HepG2 (cell line): ENCODE data around the gene CACHD1. TPM values are rescaled to one million over a fixed set of nuclear protein-coding genes. Genes with fewer than 3 reads are reported as not detected.

Experiments
- ZNF331 ChIP-seq: sonication (generic); formaldehyde crosslinking; IDR thresholded peaks from 2 replicates; pipeline ENCODE4 v1.4.0; 2020; ENCODE audit warnings: missing genetic modification reagents
- polyA plus RNA-seq, 8 experiments: library from polyadenylated mRNA; depleted of rRNA in 3 of 8; stranded (reverse) in 7 of 8; unstranded in 1 of 8; fragments of >200 nt; fragmentation: Illumina TruSeq in 4 of 8; extraction: Trizol in 4 of 8; gene quantifications; 2 replicates each; pipeline versions ENCODE4 v1.2.1 to v1.2.3, GENCODE V29; 2011 to 2016; ENCODE audit warnings: low read depth in 4 of 8, missing spikeins in 1 of 8, mixed read lengths in 1 of 8; ENCODE audit not compliant: insufficient read depth in 1 of 8
- total RNA-seq, 5 experiments: library from RNA; depleted of rRNA; stranded (reverse); fragments of >200 nt; fragmentation: Illumina TruSeq; extraction: Trizol; gene quantifications; 2 replicates each; pipeline ENCODE4 v1.2.3, GENCODE V29; 2016; ENCODE audit warnings: low read depth in 1 of 5
- TF ChIP-seq, protein P1 (sequence below), 2 experiments: fragments of 450-650 bp in 1 of 2; sonication (generic) in 1 of 2; formaldehyde crosslinking in 1 of 2; IDR thresholded peaks; 2 replicates each; pipeline versions ENCODE4 v1.6.1 to v1.8.0; 2016 to 2022; ENCODE audit warnings: antibody characterized with exemption in 1 of 2, mild to moderate bottlenecking in 1 of 2, missing genetic modification reagents in 1 of 2
- TF ChIP-seq, protein P2 (sequence below): sonication (generic); formaldehyde crosslinking; IDR thresholded peaks from 2 replicates; pipeline ENCODE4 v1.4.0; 2020; ENCODE audit warnings: missing genetic modification reagents, borderline replicate concordance

The CACHD1 gene
- total and polyA plus RNA-seq, 2 of the 13 experiments (the other 11 are each of a cell fraction or from before 2014, with no cell fraction given) = 0.11 TPM; not detected in 1

DNA sequence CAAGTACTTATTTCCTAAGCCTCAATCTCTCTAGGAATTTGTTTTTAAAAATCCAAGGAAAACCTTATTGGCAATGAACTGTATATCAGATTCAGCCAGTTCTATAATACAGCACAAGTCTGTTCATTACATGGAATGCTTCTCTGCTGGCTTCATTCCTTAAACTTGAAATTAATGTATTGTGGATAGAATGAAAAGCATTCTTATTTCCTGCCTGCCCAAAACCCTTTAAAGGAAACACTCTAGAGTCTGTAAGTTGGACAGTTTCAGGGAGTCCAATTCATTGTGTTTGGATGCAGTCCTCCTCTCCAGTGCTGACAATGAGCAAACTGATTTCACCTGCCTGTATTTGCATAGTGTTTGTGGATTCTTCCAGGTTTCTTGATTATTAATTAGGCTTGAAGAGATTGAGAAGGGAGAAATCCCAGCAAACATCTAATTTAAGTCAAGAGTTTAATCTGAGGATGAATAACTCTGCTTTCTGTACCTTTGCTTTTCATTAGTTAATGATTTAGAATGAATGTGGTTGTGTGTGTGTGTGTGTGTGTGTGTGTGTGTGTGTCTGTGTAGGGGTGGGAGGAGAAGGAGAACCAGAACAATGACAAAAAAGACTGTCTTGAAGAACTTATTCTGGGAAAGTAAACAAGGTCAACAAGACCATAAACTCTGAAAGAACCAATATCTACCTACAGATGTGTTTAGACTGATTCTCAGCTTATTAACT, 61.2 kb downstream of the CACHD1 start (continued):
- TF ChIP-seq, protein P1, sequence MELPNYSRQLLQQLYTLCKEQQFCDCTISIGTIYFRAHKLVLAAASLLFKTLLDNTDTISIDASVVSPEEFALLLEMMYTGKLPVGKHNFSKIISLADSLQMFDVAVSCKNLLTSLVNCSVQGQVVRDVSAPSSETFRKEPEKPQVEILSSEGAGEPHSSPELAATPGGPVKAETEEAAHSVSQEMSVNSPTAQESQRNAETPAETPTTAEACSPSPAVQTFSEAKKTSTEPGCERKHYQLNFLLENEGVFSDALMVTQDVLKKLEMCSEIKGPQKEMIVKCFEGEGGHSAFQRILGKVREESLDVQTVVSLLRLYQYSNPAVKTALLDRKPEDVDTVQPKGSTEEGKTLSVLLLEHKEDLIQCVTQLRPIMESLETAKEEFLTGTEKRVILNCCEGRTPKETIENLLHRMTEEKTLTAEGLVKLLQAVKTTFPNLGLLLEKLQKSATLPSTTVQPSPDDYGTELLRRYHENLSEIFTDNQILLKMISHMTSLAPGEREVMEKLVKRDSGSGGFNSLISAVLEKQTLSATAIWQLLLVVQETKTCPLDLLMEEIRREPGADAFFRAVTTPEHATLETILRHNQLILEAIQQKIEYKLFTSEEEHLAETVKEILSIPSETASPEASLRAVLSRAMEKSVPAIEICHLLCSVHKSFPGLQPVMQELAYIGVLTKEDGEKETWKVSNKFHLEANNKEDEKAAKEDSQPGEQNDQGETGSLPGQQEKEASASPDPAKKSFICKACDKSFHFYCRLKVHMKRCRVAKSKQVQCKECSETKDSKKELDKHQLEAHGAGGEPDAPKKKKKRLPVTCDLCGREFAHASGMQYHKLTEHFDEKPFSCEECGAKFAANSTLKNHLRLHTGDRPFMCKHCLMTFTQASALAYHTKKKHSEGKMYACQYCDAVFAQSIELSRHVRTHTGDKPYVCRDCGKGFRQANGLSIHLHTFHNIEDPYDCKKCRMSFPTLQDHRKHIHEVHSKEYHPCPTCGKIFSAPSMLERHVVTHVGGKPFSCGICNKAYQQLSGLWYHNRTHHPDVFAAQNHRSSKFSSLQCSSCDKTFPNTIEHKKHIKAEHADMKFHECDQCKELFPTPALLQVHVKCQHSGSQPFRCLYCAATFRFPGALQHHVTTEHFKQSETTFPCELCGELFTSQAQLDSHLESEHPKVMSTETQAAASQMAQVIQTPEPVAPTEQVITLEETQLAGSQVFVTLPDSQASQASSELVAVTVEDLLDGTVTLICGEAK (IDR thresholded peaks at IDR 0.05) = no peak
- TF ChIP-seq, protein P1 (CRISPR knock-in tag; IDR thresholded peaks at IDR 0.05) = no peak
- TF ChIP-seq, protein P2, sequence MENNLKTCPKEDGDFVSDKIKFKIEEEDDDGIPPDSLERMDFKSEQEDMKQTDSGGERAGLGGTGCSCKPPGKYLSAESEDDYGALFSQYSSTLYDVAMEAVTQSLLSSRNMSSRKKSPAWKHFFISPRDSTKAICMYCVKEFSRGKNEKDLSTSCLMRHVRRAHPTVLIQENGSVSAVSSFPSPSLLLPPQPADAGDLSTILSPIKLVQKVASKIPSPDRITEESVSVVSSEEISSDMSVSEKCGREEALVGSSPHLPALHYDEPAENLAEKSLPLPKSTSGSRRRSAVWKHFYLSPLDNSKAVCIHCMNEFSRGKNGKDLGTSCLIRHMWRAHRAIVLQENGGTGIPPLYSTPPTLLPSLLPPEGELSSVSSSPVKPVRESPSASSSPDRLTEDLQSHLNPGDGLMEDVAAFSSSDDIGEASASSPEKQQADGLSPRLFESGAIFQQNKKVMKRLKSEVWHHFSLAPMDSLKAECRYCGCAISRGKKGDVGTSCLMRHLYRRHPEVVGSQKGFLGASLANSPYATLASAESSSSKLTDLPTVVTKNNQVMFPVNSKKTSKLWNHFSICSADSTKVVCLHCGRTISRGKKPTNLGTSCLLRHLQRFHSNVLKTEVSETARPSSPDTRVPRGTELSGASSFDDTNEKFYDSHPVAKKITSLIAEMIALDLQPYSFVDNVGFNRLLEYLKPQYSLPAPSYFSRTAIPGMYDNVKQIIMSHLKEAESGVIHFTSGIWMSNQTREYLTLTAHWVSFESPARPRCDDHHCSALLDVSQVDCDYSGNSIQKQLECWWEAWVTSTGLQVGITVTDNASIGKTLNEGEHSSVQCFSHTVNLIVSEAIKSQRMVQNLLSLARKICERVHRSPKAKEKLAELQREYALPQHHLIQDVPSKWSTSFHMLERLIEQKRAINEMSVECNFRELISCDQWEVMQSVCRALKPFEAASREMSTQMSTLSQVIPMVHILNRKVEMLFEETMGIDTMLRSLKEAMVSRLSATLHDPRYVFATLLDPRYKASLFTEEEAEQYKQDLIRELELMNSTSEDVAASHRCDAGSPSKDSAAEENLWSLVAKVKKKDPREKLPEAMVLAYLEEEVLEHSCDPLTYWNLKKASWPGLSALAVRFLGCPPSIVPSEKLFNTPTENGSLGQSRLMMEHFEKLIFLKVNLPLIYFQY (CRISPR knock-in tag) = no peak
- TF ChIP-seq ZNF331 (CRISPR knock-in tag) = no peak
